ENCODE results near the gene TMEM128. TPM values are rescaled to one million over a fixed set of nuclear protein-coding genes. Genes with fewer than 3 reads are reported as not detected.
A peak's percentile ranks its signal among the peaks of the same experiment; 100 is the strongest.
"Not testable (repeated sequence)": the region's sequence is repeated elsewhere in the genome, so short reads cannot be mapped to it uniquely, and the experiment has no call there.

Gene TMEM128
- total RNA-seq, 1 donor from 2014 or later: 15.8 TPM

GRCh38 chr4:4254666-4255065 lies 6.6 kb upstream of the TMEM128 start:
- no peak for DNase-seq

DNA sequence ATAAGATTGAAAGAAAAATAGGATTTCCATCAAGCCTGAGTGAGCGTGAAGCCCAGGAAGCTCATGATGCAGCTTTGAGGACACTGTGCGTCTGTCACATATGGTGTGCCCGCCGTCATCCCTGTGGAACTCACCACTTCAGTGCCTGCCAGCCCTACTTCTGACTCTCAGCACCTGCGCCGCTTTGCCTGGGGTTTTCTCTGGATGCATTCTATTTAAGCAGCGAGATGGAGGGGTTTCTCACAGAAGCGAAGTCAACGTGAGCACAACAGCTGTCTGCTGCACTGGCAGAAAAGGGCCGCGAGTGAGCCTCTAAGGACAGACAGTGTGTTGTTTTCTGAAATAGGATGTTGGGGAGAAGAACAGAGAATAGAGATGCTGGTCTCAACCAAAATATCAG lies 6.2 kb upstream of the TMEM128 start:
- DNase-seq: no peak

- no peak for DNase-seq
These were observed 1.8 kb upstream of the TMEM128 start for GRCh38 chr4:4249866-4250265.

DNA sequence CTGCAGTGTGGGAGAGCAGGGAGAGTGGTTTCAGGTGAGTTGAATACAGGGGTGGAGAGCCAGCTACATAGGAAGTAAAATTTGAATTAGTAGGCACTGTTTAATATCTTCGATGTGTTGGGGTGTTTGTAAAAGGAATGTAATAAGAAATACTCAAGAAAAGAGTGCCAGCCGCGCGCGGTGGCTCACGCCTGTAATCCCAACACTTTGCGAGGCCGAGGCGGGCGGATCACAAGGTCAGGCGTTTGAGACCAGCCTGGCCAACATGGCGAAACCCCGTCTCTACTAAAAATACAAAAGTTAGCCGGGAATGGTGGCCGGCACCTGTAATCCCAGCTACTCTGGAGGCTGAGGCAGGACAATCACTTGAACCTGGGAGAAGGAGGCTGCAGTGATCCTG lies 1.3 kb upstream of the TMEM128 start:
- not testable (repeated sequence) for DNase-seq

- DNase-seq: no peak
These were observed 821 bp upstream of the TMEM128 start for GRCh38 chr4:4248885-4249203.

DNA sequence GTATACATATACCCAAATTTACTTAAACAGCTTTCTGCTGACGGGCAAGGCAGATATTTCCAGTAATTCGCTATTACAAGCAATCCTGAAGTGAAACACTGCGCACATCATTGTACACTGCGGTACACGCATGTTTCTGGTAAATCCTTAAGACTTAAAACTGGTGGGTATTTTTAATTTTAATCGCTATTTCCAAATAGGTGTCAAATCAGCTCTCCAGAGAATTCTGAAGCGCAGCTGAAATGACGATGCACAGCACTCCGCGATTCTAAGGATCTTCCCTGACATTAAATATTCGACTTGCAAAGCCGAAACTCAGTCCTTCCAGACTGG lies 361 bp downstream of the TMEM128 start:
- DNase-seq: no peak

- DNase-seq: no peak
These were observed 2.9 kb downstream of the TMEM128 start for GRCh38 chr4:4245172-4245571.

DNA sequence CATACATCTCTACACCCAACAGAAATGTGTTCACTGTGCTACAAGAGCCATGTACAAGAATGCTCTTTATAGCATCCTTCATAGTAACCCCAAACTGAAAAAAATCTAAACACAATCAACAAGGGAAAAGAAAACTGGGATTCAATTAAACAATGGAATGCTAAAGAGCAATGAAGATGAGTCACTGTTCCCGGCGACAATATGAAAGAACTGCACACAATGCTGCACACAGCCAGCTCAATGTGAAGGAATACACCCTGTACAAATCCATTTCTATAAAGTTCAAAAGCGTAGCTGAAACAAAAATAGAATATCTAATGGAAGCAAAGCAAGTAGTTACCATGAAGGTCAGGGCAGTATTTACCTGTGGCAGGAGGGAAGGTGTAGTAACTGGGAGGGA lies 8.5 kb downstream of the TMEM128 start:
- peak; percentile 57 for DNase-seq

GRCh38 chr4:4233610-4234009 lies 14.4 kb downstream of the TMEM128 start:
- no peak for DNase-seq

DNA sequence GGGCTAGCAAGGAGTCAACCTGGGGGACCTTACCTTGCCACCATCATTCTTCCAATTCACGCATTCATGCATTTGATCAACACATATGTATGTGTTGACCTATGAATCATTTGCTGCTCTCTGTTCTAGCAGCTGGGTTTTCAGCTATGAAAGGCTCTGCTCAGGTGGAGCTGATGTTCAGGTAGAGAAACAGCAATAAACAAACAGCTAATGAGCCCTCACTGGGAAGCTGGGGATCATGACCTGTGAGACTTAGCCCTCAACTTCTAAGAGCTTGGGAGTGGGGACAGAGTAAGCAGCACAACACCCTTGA lies 19.7 kb downstream of the TMEM128 start:
- no peak for DNase-seq

- DNase-seq: no peak
These were observed 20.3 kb downstream of the TMEM128 start for GRCh38 chr4:4227510-4228355.

DNA sequence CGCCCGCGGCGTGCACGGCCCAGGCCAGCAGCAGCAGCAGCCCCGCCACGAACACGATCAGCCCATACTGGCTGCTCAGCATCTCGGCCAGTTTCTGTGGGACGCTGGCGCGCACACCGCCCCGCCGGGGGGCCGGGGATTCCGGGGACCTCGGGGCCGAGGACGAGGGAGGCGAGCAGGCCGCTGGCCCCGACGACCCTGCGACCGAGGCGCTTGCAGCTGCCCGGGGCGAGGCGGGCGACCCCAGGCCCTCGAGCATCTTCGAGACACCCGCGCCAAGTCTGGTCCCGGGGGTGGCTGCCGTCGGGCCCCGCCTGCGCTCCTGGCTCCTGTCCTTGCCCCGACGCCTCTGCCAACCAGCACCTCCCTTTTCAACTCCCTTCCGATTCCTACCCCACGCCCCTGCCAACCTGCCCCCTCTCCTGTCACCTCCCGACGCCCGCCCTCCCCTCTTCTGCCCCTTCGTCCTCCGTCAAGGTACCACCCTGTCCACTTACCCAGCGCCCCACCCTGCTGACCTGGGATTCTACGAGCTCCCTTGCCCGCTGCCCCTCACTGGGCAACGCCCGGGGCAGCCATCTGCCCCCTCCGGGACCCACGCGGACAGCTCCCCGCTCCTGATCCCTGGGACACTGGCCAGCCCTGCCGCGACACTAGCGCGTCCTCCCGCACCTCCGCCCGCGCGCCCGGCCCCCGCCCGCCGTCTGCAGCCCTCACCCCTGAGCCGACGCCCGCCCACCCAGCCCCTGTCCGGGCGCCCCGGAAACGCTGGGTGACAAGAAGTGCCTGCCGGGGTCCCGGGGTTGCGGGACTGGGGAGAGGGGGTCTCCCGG lies 21.2 kb downstream of the TMEM128 start, which contains the start of gene OTOP1:
Gene OTOP1, minus strand, starts transcription at position 324 of the 833 bp plus-strand sequence. Its CDS starts 65 bp downstream, at position 259.
- no peak for DNase-seq

DNA sequence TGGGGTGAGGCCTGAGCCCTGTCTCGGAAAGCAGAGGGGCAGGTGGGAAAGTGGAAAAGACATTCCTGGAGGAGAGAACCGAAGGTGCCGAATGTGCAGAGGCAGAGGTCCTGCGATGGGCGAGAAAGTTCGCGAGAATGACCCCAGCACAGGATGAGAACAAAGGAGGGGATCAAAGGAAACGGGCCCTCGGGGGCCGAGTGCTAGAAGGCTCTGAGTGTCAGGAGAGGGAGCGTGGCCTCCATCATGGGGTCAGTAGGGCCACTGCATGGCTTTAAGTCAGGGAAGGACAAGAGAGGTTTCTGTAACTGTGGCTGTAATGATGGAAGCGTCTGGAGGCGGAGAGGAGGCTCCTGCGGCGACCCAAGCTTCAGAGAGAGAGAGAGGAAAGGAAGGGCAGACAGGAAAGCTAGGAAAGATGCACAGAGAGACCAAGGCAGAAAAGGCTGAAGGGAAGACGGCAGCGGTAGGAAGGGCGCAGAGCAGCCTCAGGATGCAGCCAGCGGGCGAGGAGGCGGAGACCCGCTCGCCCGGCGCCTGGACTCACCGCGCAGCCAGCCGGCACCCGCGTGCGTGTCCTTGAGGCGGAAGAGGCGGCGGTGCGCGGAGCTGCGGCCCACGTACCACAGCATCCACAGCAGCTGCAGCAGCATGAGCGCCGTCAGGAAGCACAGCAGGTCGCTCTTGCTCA lies 22.0 kb downstream of the TMEM128 start:
- DNase-seq: peak; percentile 5

- no peak for DNase-seq
These were observed 30.9 kb downstream of the TMEM128 start for GRCh38 chr4:4217113-4217512.

DNA sequence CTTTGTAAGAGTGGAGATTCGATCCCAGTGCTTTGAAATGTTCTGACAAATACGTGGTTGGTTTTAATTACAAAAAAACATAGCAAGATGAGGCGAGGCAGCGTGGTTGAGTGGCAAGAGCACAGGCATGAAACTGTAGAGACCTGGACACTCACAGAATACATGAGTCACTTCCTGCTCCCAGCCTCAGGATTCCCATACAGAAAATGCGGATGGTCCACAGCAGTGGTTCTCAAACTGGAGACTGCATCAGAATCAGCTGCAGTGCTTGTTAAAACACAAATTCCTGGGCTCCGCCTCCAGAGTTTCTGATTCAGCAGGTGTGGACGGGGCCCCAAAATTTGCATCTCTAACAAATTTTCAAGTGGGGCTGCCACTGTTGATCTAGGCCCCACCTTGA lies 31.4 kb downstream of the TMEM128 start:
- peak; percentile 27 for DNase-seq

DNA sequence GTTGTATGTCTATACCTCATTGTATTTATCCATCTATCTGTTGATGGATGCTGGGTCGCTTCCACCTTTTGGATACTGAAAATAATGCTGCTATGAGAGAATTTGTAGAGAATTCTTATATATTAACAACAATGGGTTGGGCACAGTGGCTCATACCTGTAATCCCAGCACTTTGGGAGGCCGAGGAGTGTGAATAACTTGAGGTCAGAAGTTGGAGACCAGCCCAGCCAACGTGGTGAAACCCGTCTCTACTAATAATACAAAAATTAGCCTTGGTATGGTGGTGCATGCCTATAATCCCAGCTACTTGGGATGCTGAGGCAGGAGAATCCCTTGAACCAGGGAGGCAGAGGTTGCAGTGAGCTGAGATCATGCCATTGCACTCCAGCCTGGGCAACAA lies 34.3 kb downstream of the TMEM128 start:
- DNase-seq: not testable (repeated sequence)

GRCh38 chr4:4206204-4206603 lies 41.8 kb downstream of the TMEM128 start:
- DNase-seq: no peak

GRCh38 chr4:4204401-4204745 lies 43.6 kb downstream of the TMEM128 start:
- no peak for DNase-seq

- no peak for DNase-seq
These were observed 44.2 kb downstream of the TMEM128 start for GRCh38 chr4:4203688-4204400.

GRCh38 chr4:4202510-4202909 lies 45.5 kb downstream of the TMEM128 start:
- DNase-seq: no peak

GRCh38 chr4:4200624-4201023 lies 47.4 kb downstream of the TMEM128 start:
- no peak for DNase-seq

GRCh38 chr4:4195354-4195753 lies 52.7 kb downstream of the TMEM128 start:
- DNase-seq: no peak

DNA sequence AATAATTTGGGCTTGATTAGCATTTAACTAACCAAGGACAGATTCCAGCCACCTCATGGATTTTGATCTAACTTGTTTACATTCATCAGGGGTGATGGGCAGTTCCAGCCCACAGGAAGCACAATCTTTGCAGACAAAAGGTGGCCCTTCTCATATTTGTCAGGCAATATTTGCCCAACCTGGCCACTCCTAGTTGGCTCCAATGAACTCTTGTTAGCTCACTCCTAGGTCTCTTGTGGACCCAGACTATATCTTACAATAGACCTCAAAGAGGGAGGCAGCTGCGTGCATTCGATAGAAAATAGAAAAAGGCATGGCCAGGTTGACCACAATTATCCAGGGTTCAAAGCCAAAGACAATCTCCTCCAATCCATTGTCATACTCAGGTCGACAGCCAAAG lies 59.5 kb downstream of the TMEM128 start:
- DNase-seq: not testable (repeated sequence)

Data from dermis blood vessel endothelial cell (primary cell).